ENCODE results near the gene ARHGAP28. TPM values are rescaled to one million over a fixed set of nuclear protein-coding genes. Genes with fewer than 3 reads are reported as not detected.
"Not testable (repeated sequence)": the region's sequence is repeated elsewhere in the genome, so short reads cannot be mapped to it uniquely, and the experiment has no call there.

Gene ARHGAP28
- total RNA-seq, 1 experiment from 2014 or later, result not detected

- no peak overlapping the region for H3K4me3 ChIP-seq (ENCODE audit: low read depth, low read length, poor library complexity, severe bottlenecking)
- POLR2A ChIA-PET (ENCODE audit: low non-redundant PET), result no interaction called here
- BruUV-seq (replicated peaks), result no TSS peak
- TF ChIP-seq EZH2 (IDR thresholded peaks at IDR 0.05; ENCODE audit: borderline replicate concordance, low read depth, low read length, poor library complexity, severe bottlenecking), result no peak
- no peak for TF ChIP-seq CTCF (conservative IDR thresholded peaks at IDR 0.05; ENCODE audit: low read depth, low read length)
- H3K9me3 ChIP-seq (ENCODE audit: low read depth, low read length, poor library complexity, severe bottlenecking), result peaks cover 23% of the 10 kb centered on the region
- DNase-seq (ENCODE audit: low spot score), result no peak
- intact Hi-C loops (cut with micrococcal nuclease; ENCODE audit: unreplicated experiment), result loop anchor here (5.0 kb wide), 1 partner anchor 339 kb away; no protein-coding TSS in a partner anchor
- H3K4me1 ChIP-seq (ENCODE audit: insufficient read depth, low read length, poor library complexity, severe bottlenecking), result no peaks in the 10 kb centered on the region
- no peak overlapping the region for H3K27ac ChIP-seq (ENCODE audit: low read depth, low read length, poor library complexity, severe bottlenecking)
- no peaks in the 10 kb centered on the region for H3K27me3 ChIP-seq (replicated peaks; ENCODE audit: insufficient read depth, low read depth, low read length, poor library complexity)
- CTCF ChIA-PET, result no interaction called here
- no peaks in the 10 kb centered on the region for H3K36me3 ChIP-seq (ENCODE audit: insufficient read depth, low read length, poor library complexity, severe bottlenecking)
These were observed 91.8 kb downstream of the ARHGAP28 start for GRCh38 chr18:6821356-6821755.

GRCh38 chr18:6827161-6827560 is 97.6 kb downstream of the ARHGAP28 start:
- BruUV-seq (replicated peaks); intact Hi-C loops (cut with micrococcal nuclease; ENCODE audit: unreplicated experiment); H3K4me1 ChIP-seq (ENCODE audit: insufficient read depth, low read length, poor library complexity, severe bottlenecking); CTCF ChIA-PET; H3K36me3 ChIP-seq (ENCODE audit: insufficient read depth, low read length, poor library complexity, severe bottlenecking); H3K27ac ChIP-seq (ENCODE audit: low read depth, low read length, poor library complexity, severe bottlenecking); DNase-seq (ENCODE audit: low spot score); H3K4me3 ChIP-seq (ENCODE audit: low read depth, low read length, poor library complexity, severe bottlenecking); POLR2A ChIA-PET (ENCODE audit: low non-redundant PET); H3K27me3 ChIP-seq (replicated peaks; ENCODE audit: insufficient read depth, low read depth, low read length, poor library complexity): not testable (repeated sequence)
- H3K9me3 ChIP-seq (ENCODE audit: low read depth, low read length, poor library complexity, severe bottlenecking), result peaks cover 16% of the 10 kb centered on the region

GRCh38 chr18:6827566-6827965 is 98.0 kb downstream of the ARHGAP28 start:
- BruUV-seq (replicated peaks); POLR2A ChIA-PET (ENCODE audit: low non-redundant PET): not testable (repeated sequence)

GRCh38 chr18:6830916-6831315 is 101.4 kb downstream of the ARHGAP28 start:
- no peak overlapping the region for H3K27ac ChIP-seq (ENCODE audit: low read depth, low read length, poor library complexity, severe bottlenecking)
- no peak for DNase-seq (ENCODE audit: low spot score)
- H3K9me3 ChIP-seq (ENCODE audit: low read depth, low read length, poor library complexity, severe bottlenecking), result peaks cover 25% of the 10 kb centered on the region
- TF ChIP-seq CTCF (conservative IDR thresholded peaks at IDR 0.05; ENCODE audit: low read depth, low read length) (no peak), EZH2 (IDR thresholded peaks at IDR 0.05; ENCODE audit: borderline replicate concordance, low read depth, low read length, poor library complexity, severe bottlenecking) (no peak)
- no peak overlapping the region for H3K4me3 ChIP-seq (ENCODE audit: low read depth, low read length, poor library complexity, severe bottlenecking)
- ChIA-PET CTCF (no interaction called here), POLR2A (ENCODE audit: low non-redundant PET) (no interaction called here)
- H3K27me3 ChIP-seq (replicated peaks; ENCODE audit: insufficient read depth, low read depth, low read length, poor library complexity), result no peaks in the 10 kb centered on the region
- BruUV-seq (replicated peaks), result no TSS peak
- no peaks in the 10 kb centered on the region for H3K4me1 ChIP-seq (ENCODE audit: insufficient read depth, low read length, poor library complexity, severe bottlenecking)
- H3K36me3 ChIP-seq (ENCODE audit: insufficient read depth, low read length, poor library complexity, severe bottlenecking), result no peaks in the 10 kb centered on the region
- intact Hi-C loops (cut with micrococcal nuclease; ENCODE audit: unreplicated experiment), result no loop called here

More at GRCh38 chr18:6827566-6827965, 98.0 kb downstream of the ARHGAP28 start:
- CTCF ChIA-PET; H3K27ac ChIP-seq (ENCODE audit: low read depth, low read length, poor library complexity, severe bottlenecking); H3K36me3 ChIP-seq (ENCODE audit: insufficient read depth, low read length, poor library complexity, severe bottlenecking); intact Hi-C loops (cut with micrococcal nuclease; ENCODE audit: unreplicated experiment); H3K4me1 ChIP-seq (ENCODE audit: insufficient read depth, low read length, poor library complexity, severe bottlenecking); H3K27me3 ChIP-seq (replicated peaks; ENCODE audit: insufficient read depth, low read depth, low read length, poor library complexity); DNase-seq (ENCODE audit: low spot score); H3K4me3 ChIP-seq (ENCODE audit: low read depth, low read length, poor library complexity, severe bottlenecking): not testable (repeated sequence)
- peaks cover 19% of the 10 kb centered on the region for H3K9me3 ChIP-seq (ENCODE audit: low read depth, low read length, poor library complexity, severe bottlenecking)

Data from A673 (cell line).